Activated naive CD4-positive, alpha-beta T cell treated with anti-CD3 and anti-CD28 coated beads, Interleukin-2, amount 10 ng/mL, durations not matched to agents 5 hours and 36 hours (primary cell): Measurements from ENCODE around the gene HAP1. TPM values are rescaled to one million over a fixed set of nuclear protein-coding genes. Genes with fewer than 3 reads are reported as not detected.

Experiments
- total RNA-seq, 2 experiments: library from RNA; stranded (reverse); gene quantifications; one replicate each; pipeline ENCODE4 v1.2.3, GENCODE V29; 2021

HAP1 gene, protein sequence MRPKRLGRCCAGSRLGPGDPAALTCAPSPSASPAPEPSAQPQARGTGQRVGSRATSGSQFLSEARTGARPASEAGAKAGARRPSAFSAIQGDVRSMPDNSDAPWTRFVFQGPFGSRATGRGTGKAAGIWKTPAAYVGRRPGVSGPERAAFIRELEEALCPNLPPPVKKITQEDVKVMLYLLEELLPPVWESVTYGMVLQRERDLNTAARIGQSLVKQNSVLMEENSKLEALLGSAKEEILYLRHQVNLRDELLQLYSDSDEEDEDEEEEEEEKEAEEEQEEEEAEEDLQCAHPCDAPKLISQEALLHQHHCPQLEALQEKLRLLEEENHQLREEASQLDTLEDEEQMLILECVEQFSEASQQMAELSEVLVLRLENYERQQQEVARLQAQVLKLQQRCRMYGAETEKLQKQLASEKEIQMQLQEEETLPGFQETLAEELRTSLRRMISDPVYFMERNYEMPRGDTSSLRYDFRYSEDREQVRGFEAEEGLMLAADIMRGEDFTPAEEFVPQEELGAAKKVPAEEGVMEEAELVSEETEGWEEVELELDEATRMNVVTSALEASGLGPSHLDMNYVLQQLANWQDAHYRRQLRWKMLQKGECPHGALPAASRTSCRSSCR
- total RNA-seq = under 1 TPM in 1 of 2 experiments, not detected in 1; 0.05 TPM

DNA sequence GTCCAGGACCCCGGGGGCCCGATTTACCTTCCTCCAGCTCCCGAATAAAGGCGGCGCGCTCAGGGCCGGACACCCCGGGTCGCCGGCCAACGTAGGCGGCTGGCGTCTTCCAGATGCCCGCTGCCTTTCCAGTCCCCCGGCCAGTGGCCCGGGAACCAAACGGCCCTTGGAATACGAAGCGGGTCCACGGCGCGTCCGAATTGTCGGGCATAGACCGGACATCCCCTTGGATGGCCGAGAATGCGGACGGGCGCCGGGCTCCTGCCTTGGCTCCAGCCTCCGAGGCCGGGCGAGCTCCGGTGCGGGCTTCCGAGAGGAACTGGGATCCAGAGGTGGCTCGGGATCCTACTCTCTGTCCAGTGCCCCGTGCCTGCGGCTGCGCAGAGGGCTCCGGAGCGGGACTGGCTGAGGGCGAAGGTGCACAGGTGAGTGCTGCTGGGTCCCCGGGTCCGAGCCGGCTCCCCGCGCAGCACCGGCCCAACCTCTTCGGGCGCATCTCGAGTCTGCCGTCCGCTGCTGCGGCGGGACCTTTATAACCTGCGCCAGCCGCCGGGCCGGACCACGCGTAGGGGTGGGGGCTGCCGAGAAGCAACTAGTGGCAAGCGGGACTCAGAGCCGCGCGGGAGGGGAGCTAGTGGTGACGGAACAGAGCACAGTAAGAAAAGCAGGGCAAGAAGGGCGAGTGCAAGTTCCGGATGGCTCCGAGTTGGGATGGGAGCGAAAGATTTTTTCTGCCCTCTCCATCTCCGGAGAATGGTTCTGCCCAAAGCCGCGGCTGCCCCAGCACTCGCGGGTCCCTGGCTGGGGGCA lies at the start of gene HAP1:
HAP1 (minus strand) TSS at position 505 of the 810 bp plus-strand sequence; CDS start at position 496, 9 bp downstream.

DNA sequence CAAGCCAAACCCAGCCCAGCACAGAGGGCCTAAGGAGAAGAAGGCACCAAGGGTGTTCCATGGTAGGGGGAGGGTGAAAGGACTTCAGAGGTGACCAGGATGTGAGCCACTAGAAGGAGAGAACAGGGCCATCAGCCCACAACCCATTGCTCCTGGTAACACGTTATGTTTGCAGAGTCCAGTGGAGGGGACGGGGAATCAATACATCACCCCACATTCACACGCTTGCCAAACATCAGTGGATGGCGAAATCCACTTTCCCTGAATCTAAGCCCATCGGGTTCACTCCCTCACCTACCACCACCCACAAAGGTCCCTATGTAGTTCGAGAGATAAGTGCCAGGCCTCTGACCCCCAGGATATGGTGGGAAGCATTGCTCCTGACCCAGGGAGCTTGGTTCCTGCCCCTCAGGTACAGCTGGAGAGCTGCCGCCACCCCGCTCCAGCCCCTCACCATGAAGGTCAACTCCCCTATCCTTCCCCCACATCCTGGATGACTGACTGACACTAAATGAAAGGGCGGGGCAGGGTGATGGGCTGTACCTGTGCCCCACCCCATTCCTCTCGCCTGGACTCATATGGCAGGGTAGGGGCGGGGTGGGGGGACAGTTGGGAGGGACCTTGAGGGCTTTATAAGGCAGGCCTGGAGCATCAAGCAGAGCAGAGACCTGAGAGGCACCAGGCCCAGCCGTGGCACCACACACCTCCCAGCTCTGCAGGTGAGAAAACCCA lies 22.6 kb downstream of the HAP1 start, which contains the start of gene GAST:
GAST (plus strand) TSS at position 663 of the 732 bp plus-strand sequence. CDS start 3,106 bp downstream, outside the sequence.

DNA sequence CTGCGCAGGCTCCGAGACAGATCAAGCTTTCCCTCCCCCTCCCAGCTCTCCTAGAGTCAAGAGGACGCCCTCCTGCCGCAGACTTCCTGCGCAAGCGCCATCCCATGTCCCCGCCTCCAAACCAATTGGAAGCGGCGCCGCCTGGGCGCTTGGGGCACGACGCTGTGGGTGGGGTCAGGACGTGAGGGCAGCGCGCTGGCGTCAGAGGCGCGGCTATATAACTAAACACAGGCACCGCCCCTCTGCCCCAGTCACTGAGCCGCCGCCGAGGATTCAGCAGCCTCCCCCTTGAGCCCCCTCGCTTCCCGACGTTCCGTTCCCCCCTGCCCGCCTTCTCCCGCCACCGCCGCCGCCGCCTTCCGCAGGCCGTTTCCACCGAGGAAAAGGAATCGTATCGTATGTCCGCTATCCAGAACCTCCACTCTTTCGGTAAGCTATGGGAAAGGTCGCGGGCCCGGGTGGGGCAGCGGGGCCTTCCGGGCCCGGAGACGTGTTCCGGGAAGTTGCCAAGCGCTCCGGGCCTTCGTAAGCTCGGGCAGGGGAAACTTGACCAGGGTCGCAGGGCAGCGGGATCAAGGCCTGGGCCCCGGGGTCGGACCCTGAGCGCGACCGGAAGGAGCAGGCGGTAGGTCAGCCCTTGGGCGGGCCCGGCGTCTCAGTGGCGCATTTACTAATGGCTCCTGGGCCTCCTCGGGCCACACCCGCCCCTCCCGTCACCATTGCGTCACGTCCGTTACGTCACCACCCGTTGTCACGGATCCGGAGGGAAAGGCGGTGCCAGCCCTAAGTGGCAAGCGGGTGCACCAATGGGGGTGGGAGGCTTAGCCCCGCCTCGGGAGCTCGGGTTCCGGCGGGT lies 45.6 kb downstream of the HAP1 start, which contains the start of gene EIF1:
EIF1 (plus strand) TSS at position 245 of the 856 bp plus-strand sequence; CDS start at position 399, 154 bp downstream.

Other genes with a start within 250 kb of the HAP1 start
- gene KRT36, start 244.7 kb downstream of the HAP1 start, total RNA-seq = not detected
- gene KRT13, start 229.0 kb downstream of the HAP1 start, total RNA-seq = not detected
- not detected for gene KRT15, start 215.8 kb downstream of the HAP1 start, total RNA-seq
- gene KRT19, start 206.3 kb downstream of the HAP1 start, total RNA-seq = not detected
- not detected for gene KRT9, start 162.6 kb downstream of the HAP1 start, total RNA-seq
- gene KRT14, start 147.7 kb downstream of the HAP1 start, total RNA-seq = not detected
- not detected for gene KRT16, start 121.9 kb downstream of the HAP1 start, total RNA-seq
- gene KRT17, start 110.1 kb downstream of the HAP1 start, total RNA-seq = not detected
- 100 to 1,000 TPM; 768 to 814 TPM for gene EIF1, start 45.8 kb downstream of the HAP1 start, total RNA-seq
- not detected for gene GAST, start 22.3 kb downstream of the HAP1 start, total RNA-seq
- 1 to 10 TPM in 1 of 2 experiments, under 1 TPM in 1; 0.63 to 1.1 TPM for gene JUP, start 52.1 kb upstream of the HAP1 start, total RNA-seq
- 1 to 10 TPM; 2.9 to 3.3 TPM for gene P3H4, start 77.3 kb upstream of the HAP1 start, total RNA-seq
- not detected for gene FKBP10, start 78.4 kb upstream of the HAP1 start, total RNA-seq
- gene NT5C3B, start 101.6 kb upstream of the HAP1 start, total RNA-seq = 10 to 100 TPM; 18.4 to 19.9 TPM
- not detected for gene KLHL10, start 103.2 kb upstream of the HAP1 start, total RNA-seq
- gene KLHL11, start 130.8 kb upstream of the HAP1 start, total RNA-seq = 10 to 100 TPM; 12.0 to 12.1 TPM
- gene ACLY, start 184.3 kb upstream of the HAP1 start, total RNA-seq = 100 to 1,000 TPM; 141 to 143 TPM
- 1 to 10 TPM in 1 of 2 experiments, under 1 TPM in 1; 0.89 to 1.4 TPM for gene ODAD4, start 196.0 kb upstream of the HAP1 start, total RNA-seq
- gene CNP, start 232.2 kb upstream of the HAP1 start, total RNA-seq = 10 to 100 TPM; 53.9 to 62.0 TPM